DOHH2 (cell line): ENCODE data around the gene IQCF2.
"Not testable (repeated sequence)": the region's sequence is repeated elsewhere in the genome, so short reads cannot be mapped to it uniquely, and the experiment has no call there.

Experiments used
- H3F3A ChIP-seq: fragments of 200-600 bp; sonication (generic), shearing (Covaris generic); 2 replicates; pipeline ENCODE4 v1.6.0; 2016; ENCODE audit warnings: antibody characterized with exemption, mild to moderate bottlenecking; ENCODE audit not compliant: control insufficient read depth, insufficient read depth
- H3K27ac ChIP-seq: fragments of 200-600 bp; sonication (generic); 2 replicates; pipeline ENCODE4 v1.5.1; 2014; ENCODE audit warnings: low read depth, mild to moderate bottlenecking, low read length, moderate library complexity
- H3K27me3 ChIP-seq: fragments of 200-600 bp; sonication (generic); 2 replicates; pipeline ENCODE4 v1.6.1; 2014; ENCODE audit warnings: mild to moderate bottlenecking, low read length, mixed read lengths; ENCODE audit not compliant: control insufficient read depth
- H3K36me3 ChIP-seq: fragments of 200-600 bp; sonication (generic); 2 replicates; pipeline ENCODE4 v1.6.1; 2014; ENCODE audit warnings: mild to moderate bottlenecking, low read length, moderate library complexity, mixed read lengths; ENCODE audit not compliant: control insufficient read depth
- H3K4me1 ChIP-seq: fragments of 200-600 bp; sonication (generic); 2 replicates; pipeline ENCODE4 v1.6.1; 2014; ENCODE audit warnings: mild to moderate bottlenecking, low read length, mixed read lengths; ENCODE audit not compliant: control insufficient read depth
- H3K4me2 ChIP-seq: fragments of 200-600 bp; sonication (generic); 2 replicates; pipeline ENCODE4 v1.6.0; 2014; ENCODE audit warnings: mild to moderate bottlenecking, low read length, moderate library complexity
- H3K4me3 ChIP-seq: fragments of 200-600 bp; sonication (generic); 2 replicates; pipeline ENCODE4 v1.5.1; 2014; ENCODE audit warnings: mild to moderate bottlenecking, low read length, mixed read lengths
- H3K79me2 ChIP-seq: fragments of 200-600 bp; sonication (generic); 2 replicates; pipeline ENCODE4 v1.6.1; 2014; ENCODE audit warnings: mild to moderate bottlenecking, low read length, mixed read lengths; ENCODE audit not compliant: control insufficient read depth
- H3K9me2 ChIP-seq: fragments of 200-600 bp; sonication (generic); replicated peaks from 2 replicates; pipeline ENCODE4 v1.6.1; 2014; ENCODE audit warnings: mild to moderate bottlenecking, low read length, mixed read lengths; ENCODE audit not compliant: control insufficient read depth
- H3K9me3 ChIP-seq: fragments of 200-600 bp; sonication (generic); 2 replicates; pipeline ENCODE4 v1.6.1; 2014; ENCODE audit warnings: antibody characterized with exemption, low read length, mixed read lengths; ENCODE audit not compliant: control insufficient read depth, insufficient read depth
- H4K20me1 ChIP-seq: fragments of 200-600 bp; sonication (generic); 2 replicates; pipeline ENCODE4 v1.6.0; 2014; ENCODE audit warnings: low read depth, mild to moderate bottlenecking, antibody characterized with exemption, low read length, moderate library complexity; ENCODE audit not compliant: control insufficient read depth, insufficient read depth
- CTCF ChIP-seq: fragments of 200-600 bp; sonication (generic); IDR thresholded peaks from one replicate; pipeline ENCODE4 v1.5.1; 2014; ENCODE audit warnings: antibody characterized with exemption, mild to moderate bottlenecking, low read depth, low read length; ENCODE audit not compliant: poor library complexity, severe bottlenecking
- EZH2phosphoT487 ChIP-seq: fragments of 200-600 bp; sonication (generic); IDR thresholded peaks from 2 replicates; pipeline ENCODE4 v1.6.1; 2017; ENCODE audit warnings: borderline replicate concordance, mild to moderate bottlenecking, antibody characterized with exemption, low read length, moderate library complexity, mixed read lengths

The IQCF2 gene

DNA sequence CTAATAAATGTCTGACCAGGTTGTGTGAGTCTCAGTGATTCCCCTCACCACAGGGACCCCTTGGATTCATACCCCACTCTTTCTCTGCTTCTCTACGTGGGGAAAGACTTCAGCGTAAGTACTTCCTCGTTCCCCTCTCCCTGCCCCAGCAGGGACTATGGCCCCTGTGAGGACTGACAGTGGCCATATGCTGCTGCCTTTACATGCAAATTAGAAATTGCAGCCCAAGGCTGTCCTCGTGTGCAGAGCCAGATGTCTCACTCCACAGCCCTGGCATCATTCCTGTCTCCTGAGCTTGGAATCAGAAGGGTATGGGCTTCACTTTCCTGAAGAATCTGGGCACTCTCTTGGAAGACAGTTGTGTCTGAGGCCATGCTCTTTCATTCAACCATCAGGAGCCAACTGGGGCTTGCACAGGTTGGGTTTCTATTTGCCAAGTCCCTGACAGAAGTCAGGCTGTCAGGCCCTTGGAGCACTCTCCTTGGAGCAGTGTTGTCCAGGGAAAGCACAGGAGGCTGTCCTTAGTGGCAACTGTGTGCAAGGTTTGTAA is 30.5 kb upstream of the IQCF2 start:
- no peaks in the 10 kb centered on the region for H3F3A ChIP-seq

DNA sequence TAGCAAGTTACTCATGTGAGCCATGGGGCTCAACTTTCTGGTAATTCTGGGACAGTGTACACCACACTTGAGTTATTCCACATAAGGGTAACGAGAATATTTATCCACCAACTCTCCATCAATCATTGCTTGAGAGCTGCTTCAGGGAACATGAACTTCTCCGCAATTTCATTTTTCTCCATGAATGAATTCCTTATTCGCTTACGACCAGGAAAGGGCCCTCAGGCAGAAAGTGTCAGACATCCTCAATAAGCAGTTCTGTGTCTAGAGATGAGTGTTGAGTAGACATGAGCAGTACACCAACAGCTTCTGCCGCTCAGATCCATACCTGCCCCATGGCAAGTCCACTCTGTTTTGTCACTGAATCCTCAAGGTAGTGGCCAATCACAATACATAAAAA is 24.8 kb upstream of the IQCF2 start:
- no peaks in the 10 kb centered on the region for H3K36me3 ChIP-seq
- no peaks in the 10 kb centered on the region for H3K79me2 ChIP-seq
- H4K20me1 ChIP-seq = no peaks in the 10 kb centered on the region
- H3K9me2 ChIP-seq = no peaks in the 10 kb centered on the region
- H3F3A ChIP-seq = no peaks in the 10 kb centered on the region
- H3K4me1 ChIP-seq = no peaks in the 10 kb centered on the region
- no peaks in the 10 kb centered on the region; the same call in 1 of the 2 replicates for H3K27me3 ChIP-seq
- H3K9me3 ChIP-seq = no peaks in the 10 kb centered on the region; the same call in 1 of the 2 replicates
- TF ChIP-seq EZH2phosphoT487 = no peak
- no peak for TF ChIP-seq CTCF
- no peak overlapping the region for H3K4me2 ChIP-seq
- H3K27ac ChIP-seq = no peak overlapping the region
- H3K4me3 ChIP-seq = no peak overlapping the region

More for the DNA sequence above, 30.5 kb upstream of the IQCF2 start:
- no peak overlapping the region for H3K4me3 ChIP-seq
- TF ChIP-seq EZH2phosphoT487 (no peak), CTCF (no peak)
- H3K9me3 ChIP-seq = peaks cover 7% of the 10 kb centered on the region
- no peaks in the 10 kb centered on the region for H3K4me1 ChIP-seq
- H3K27ac ChIP-seq = no peak overlapping the region
- H3K27me3 ChIP-seq = no peaks in the 10 kb centered on the region; the same call in none of the 2 replicates
- no peaks in the 10 kb centered on the region for H3K9me2 ChIP-seq
- no peaks in the 10 kb centered on the region for H4K20me1 ChIP-seq
- no peaks in the 10 kb centered on the region for H3K79me2 ChIP-seq
- H3K4me2 ChIP-seq = no peak overlapping the region
- H3K36me3 ChIP-seq = no peaks in the 10 kb centered on the region

DNA sequence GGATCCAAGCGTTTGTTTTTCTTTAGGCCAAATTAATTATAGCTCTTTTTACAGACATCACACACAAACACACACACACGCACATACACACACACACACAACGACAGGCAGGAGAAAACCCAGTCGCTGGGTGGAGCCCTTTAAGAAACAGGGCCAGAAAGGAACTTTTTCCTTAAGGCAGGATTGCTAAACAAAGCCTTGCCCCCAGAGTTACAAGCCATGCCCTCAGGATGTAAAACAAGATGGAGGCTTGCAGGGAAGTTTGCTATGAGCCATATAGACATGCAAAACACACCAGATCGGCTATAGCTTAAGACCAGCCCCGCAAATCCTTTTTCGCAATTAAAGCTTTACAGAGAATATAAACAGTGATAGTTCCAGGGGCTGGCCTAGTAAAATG is 16.3 kb upstream of the IQCF2 start:
- Histone ChIP-seq H3K4me1 (no peaks in the 10 kb centered on the region), H4K20me1 (no peaks in the 10 kb centered on the region), H3K9me3 (no peaks in the 10 kb centered on the region), H3K4me3 (no peak overlapping the region), H3K27ac (no peak overlapping the region), H3K4me2 (no peak overlapping the region), H3K36me3 (no peaks in the 10 kb centered on the region), H3F3A (no peaks in the 10 kb centered on the region), H3K27me3 (peaks cover 12% of the 10 kb centered on the region; the same call in 1 of the 2 replicates), H3K9me2 (no peaks in the 10 kb centered on the region), H3K79me2 (no peaks in the 10 kb centered on the region)
- no peak for TF ChIP-seq EZH2phosphoT487
- TF ChIP-seq CTCF = no peak

- not testable (repeated sequence) for H3K4me1 ChIP-seq, H3K36me3 ChIP-seq, H3K9me3 ChIP-seq, H4K20me1 ChIP-seq, H3F3A ChIP-seq, H3K4me3 ChIP-seq, H3K79me2 ChIP-seq, H3K4me2 ChIP-seq, H3K9me2 ChIP-seq, H3K27ac ChIP-seq, H3K27me3 ChIP-seq
Measured at GRCh38 chr3:51855411-51855810, 6.0 kb upstream of the IQCF2 start.
